GM12878 (cell line): ENCODE results near the gene TRPC6. TPM values are rescaled to one million over a fixed set of nuclear protein-coding genes. Genes with fewer than 3 reads are reported as not detected.

Experiments
- ATAC-seq: fragments of 200-7000 bp; cut with Tn5 transposase; 3 replicates; pipeline ENCODE4 v1.9.1; 2020; ENCODE audit warnings: mild to moderate bottlenecking, moderate library complexity
- BruUV-seq: library from RNA; stranded (reverse); fragments of 400-500 nt; replicated peaks from 2 replicates; lab custom pipeline; 2021; lab: Mats Ljungman, UMichigan
- CTCF ChIA-PET: fragments of 300-600 bp; sonication (Branson Sonifier 250); formaldehyde crosslinking; extraction: SDS; loops from one replicate; lab custom pipeline; 2021; ENCODE audit warnings: inconsistent platforms; lab: Yijun Ruan, JAX
- POLR2A ChIA-PET: fragments of 350-600 bp; formaldehyde crosslinking; extraction: SDS; loops from one replicate; lab custom pipeline; 2021; ENCODE audit warnings: inconsistent platforms; lab: Charles Lee
- RAD21 ChIA-PET: fragments of 300-600 bp; sonication (Branson Sonifier 250); formaldehyde crosslinking; loops from one replicate; lab custom pipeline; 2023; ENCODE audit warnings: antibody characterized with exemption; ENCODE audit not compliant: unreplicated experiment; lab: Charles Lee
- SMC1A ChIA-PET: fragments of 300-600 bp; sonication (Branson Sonifier 250); formaldehyde crosslinking; loops from one replicate; lab custom pipeline; 2023; ENCODE audit not compliant: unreplicated experiment, uncharacterized antibody; lab: Charles Lee
- DNase-seq: peaks from one replicate; pipeline ENCODE4 v3.0.0-alpha.2; 2011; ENCODE audit warnings: low read depth, low spot score
- FAIRE-seq: peaks from 3 replicates; lab custom pipeline; 2011; peaks lifted over from hg19 to GRCh38; lab: Jason Lieb, UNC
- H2AFZ ChIP-seq: 2 replicates; pipeline ENCODE4 v1.6.0; 2011; ENCODE audit warnings: low read depth, low read length, control low read depth; ENCODE audit not compliant: control insufficient read depth
- H3K27ac ChIP-seq: 2 replicates; pipeline ENCODE4 v1.5.1; 2011; ENCODE audit warnings: control low read depth; ENCODE audit not compliant: control insufficient read depth, insufficient read depth
- H3K27me3 ChIP-seq, 2 experiments: replicated peaks in 1 of 2; 2 replicates each; pipeline versions ENCODE4 v1.6.0 to v1.6.1; 2011; ENCODE audit warnings: low read length in 1 of 2; ENCODE audit not compliant: control insufficient read depth in 2 of 2, insufficient read depth in 2 of 2
- H3K36me3 ChIP-seq, 2 experiments: 2 replicates each; pipeline ENCODE4 v1.5.1; 2011; ENCODE audit warnings: low read length in 1 of 2; ENCODE audit not compliant: control insufficient read depth in 2 of 2, insufficient read depth in 2 of 2
- H3K4me1 ChIP-seq: 2 replicates; pipeline ENCODE4 v1.6.1; 2011; ENCODE audit warnings: mild to moderate bottlenecking, low read length, moderate library complexity, mixed read lengths; ENCODE audit not compliant: control insufficient read depth, insufficient read depth
- H3K4me2 ChIP-seq: 2 replicates; pipeline ENCODE4 v1.6.0; 2011; ENCODE audit warnings: control low read depth; ENCODE audit not compliant: control insufficient read depth, insufficient read depth
- H3K4me3 ChIP-seq: fragments of 200-600 bp; sonication (generic); 2 replicates; pipeline ENCODE4 v1.5.1; 2016
- H3K79me2 ChIP-seq: 2 replicates; pipeline ENCODE4 v1.6.0; 2011; ENCODE audit warnings: low read length; ENCODE audit not compliant: control insufficient read depth, insufficient read depth
- H3K9ac ChIP-seq: 2 replicates; pipeline ENCODE4 v1.8.0; 2011; ENCODE audit warnings: low read length, control low read depth, mixed read lengths; ENCODE audit not compliant: control insufficient read depth, insufficient read depth
- H3K9me3 ChIP-seq: replicated peaks from 3 replicates; pipeline ENCODE4 v1.5.1; 2011; ENCODE audit warnings: mild to moderate bottlenecking, low read length; ENCODE audit not compliant: control insufficient read depth, insufficient read depth
- H4K20me1 ChIP-seq: 2 replicates; pipeline ENCODE4 v1.6.0; 2011; ENCODE audit not compliant: control insufficient read depth, insufficient read depth
- BCL11A ChIP-seq: IDR thresholded peaks from 2 replicates; pipeline ENCODE4 v1.6.1; 2011; ENCODE audit warnings: low read depth, low read length
- CHD2 ChIP-seq: IDR thresholded peaks from 2 replicates; pipeline ENCODE4 v1.6.1; 2011; ENCODE audit warnings: low read depth, low read length, improper control_type of control experiment, borderline replicate concordance
- CREM ChIP-seq: IDR thresholded peaks from 2 replicates; pipeline ENCODE4 v1.6.1; 2014; ENCODE audit warnings: antibody characterized with exemption, low read depth
- E4F1 ChIP-seq: fragments of 450-650 bp; IDR thresholded peaks from 2 replicates; pipeline ENCODE4 v1.6.1; 2018; ENCODE audit warnings: borderline replicate concordance, mild to moderate bottlenecking; ENCODE audit not compliant: partially characterized antibody
- ETV6 ChIP-seq, 2 experiments: fragments of 450-650 bp in 1 of 2; IDR thresholded peaks in 1 of 2; conservative IDR thresholded peaks in 1 of 2; 2 replicates each; pipeline ENCODE4 v1.6.1; 2014; ENCODE audit warnings: antibody characterized with exemption in 1 of 2, borderline replicate concordance in 1 of 2, low read depth in 1 of 2, mild to moderate bottlenecking in 1 of 2, moderate library complexity in 1 of 2
- NFXL1 ChIP-seq: fragments of 450-650 bp; IDR thresholded peaks from 2 replicates; pipeline ENCODE4 v1.6.1; 2017; ENCODE audit warnings: antibody characterized with exemption, mild to moderate bottlenecking, borderline replicate concordance
- STAT3 ChIP-seq: IDR thresholded peaks from 2 replicates; pipeline ENCODE4 v1.6.1; 2011; ENCODE audit warnings: low read depth, low read length, improper control_type of control experiment
- ZSCAN29 ChIP-seq: fragments of 450-650 bp; IDR thresholded peaks from 2 replicates; pipeline ENCODE4 v1.6.1; 2017; ENCODE audit warnings: mild to moderate bottlenecking, moderate library complexity
- WGBS: methylation state at CpG from one replicate; pipeline ENCODE4 v1.1.6; 2016; ENCODE audit warnings: low lambda C conversion rate; ENCODE audit not compliant: insufficient replicate concordance, insufficient coverage; ENCODE audit errors: missing lambda C conversion rate; 5-methylcytosine and 5-hydroxymethylcytosine counted together
- in situ Hi-C: fragments of 300-500 bp; cut with MboI; formaldehyde crosslinking; loops from 9 replicates; pipeline ENCODE4 v1.14.3; 2018; ENCODE audit warnings: mixed read lengths
- intact Hi-C: fragments of 100-400 bp; cut with micrococcal nuclease; formaldehyde crosslinking; loops from one replicate; pipeline ENCODE4 v1.14.2; 2022; ENCODE audit not compliant: unreplicated experiment
- polyA plus RNA-seq, 11 experiments: library from polyadenylated mRNA; depleted of rRNA in 4 of 11; unstranded in 6 of 11; stranded (reverse) in 5 of 11; fragments of >200 nt; fragmentation: Nextera tagmentation in 4 of 11; fragmentation: Illumina TruSeq in 1 of 11; extraction: Ambion mirVana in 4 of 11; extraction: Trizol in 1 of 11; gene quantifications; 1 replicate in 1 of 11; 2 replicates in 10 of 11; pipeline versions ENCODE4 v1.2.1 to v1.2.3, GENCODE V29; 2011 to 2016; ENCODE audit warnings: inconsistent platforms in 2 of 11, missing spikeins in 2 of 11, low read depth in 1 of 11
- total RNA-seq, 4 experiments: library from RNA; depleted of rRNA in 3 of 4; stranded (reverse); fragments of >200 nt in 3 of 4; fragmentation: Illumina TruSeq in 1 of 4; extraction: Trizol in 1 of 4; gene quantifications; 2 replicates each; pipeline versions ENCODE4 v1.2.1 to v1.2.3, GENCODE V29; 2013 to 2021

TRPC6 gene
- total and polyA plus RNA-seq, 10 of the 15 experiments (the other 5 are each of a cell fraction or from before 2014, with no cell fraction given): not detected

GRCh38 chr11:101477926-101478325 lies 105.9 kb downstream of the TRPC6 start (continued):
- no peak for TF ChIP-seq E4F1
- no peak for TF ChIP-seq CREM
- TF ChIP-seq STAT3: no peak
- no peak for TF ChIP-seq BCL11A
- TF ChIP-seq CHD2: no peak
- no peak for TF ChIP-seq ZSCAN29
- no peak for TF ChIP-seq NFXL1
- no peak for TF ChIP-seq ETV6 (conservative IDR thresholded peaks at IDR 0.05 in 1 of 2, IDR thresholded peaks at IDR 0.05 in 1 of 2; ENCODE audit: borderline replicate concordance in 1 of 2, low read depth in 1 of 2)

GRCh38 chr11:101476191-101476590 lies 107.6 kb downstream of the TRPC6 start:
- no TSS peak for BruUV-seq
- in situ Hi-C loops (no loop called here), intact Hi-C loops (no loop called here)
- H3K36me3 ChIP-seq: no peaks in the 10 kb centered on the region
- ChIA-PET RAD21 (no interaction called here), POLR2A (no interaction called here), SMC1A (no interaction called here), CTCF (no interaction called here)
- no peaks in the 10 kb centered on the region for H3K4me1 ChIP-seq
- no peak overlapping the region for H3K27ac ChIP-seq
- no peaks in the 10 kb centered on the region for H3K27me3 ChIP-seq
- H3K4me2 ChIP-seq: no peak overlapping the region
- H3K9me3 ChIP-seq: no peaks in the 10 kb centered on the region
- FAIRE-seq: no peak
- 50% methylated on average over 6 of the region's 6 CpGs for whole genome bisulfite sequencing
- H3K4me3 ChIP-seq: no peak overlapping the region
- TF ChIP-seq CREM: no peak
- no peaks in the 10 kb centered on the region for H3K79me2 ChIP-seq
- H4K20me1 ChIP-seq: no peaks in the 10 kb centered on the region
- DNase-seq: no peak
- no peak for ATAC-seq
- H3K9ac ChIP-seq: no peak overlapping the region
- no peak overlapping the region for H2AFZ ChIP-seq
